HepG2 (cell line): Measurements from ENCODE around the gene SLC25A38. TPM values are rescaled to one million over a fixed set of nuclear protein-coding genes. Genes with fewer than 3 reads are reported as not detected.

Experiments used
- ARNTL ChIP-seq: sonication (generic); formaldehyde crosslinking; IDR thresholded peaks from 2 replicates; pipeline ENCODE4 v1.4.0; 2020; ENCODE audit warnings: mild to moderate bottlenecking, missing genetic modification reagents
- HNRNPH1 ChIP-seq: fragments of 200-400 bp; formaldehyde crosslinking; optimal IDR thresholded peaks from 2 replicates; pipeline ENCODE3; 2017; ENCODE audit warnings: mild to moderate bottlenecking, low read depth, low read length
- HOXA3 ChIP-seq: sonication (generic); formaldehyde crosslinking; IDR thresholded peaks from 2 replicates; pipeline ENCODE4 v1.5.0; 2020; ENCODE audit warnings: missing genetic modification reagents
- HOXA7 ChIP-seq: sonication (generic); formaldehyde crosslinking; IDR thresholded peaks from 2 replicates; pipeline ENCODE4 v1.8.1; 2022; ENCODE audit warnings: mild to moderate bottlenecking, missing genetic modification reagents, moderate library complexity
- NR2F2 ChIP-seq: IDR thresholded peaks from 2 replicates; pipeline ENCODE4 v1.6.1; 2012; ENCODE audit warnings: low read depth, inconsistent platforms, borderline replicate concordance
- POLR2AphosphoS5 ChIP-seq: IDR thresholded peaks from 2 replicates; pipeline ENCODE4 v1.6.1; 2012; ENCODE audit warnings: low read depth, low read length
- PRDM4 ChIP-seq: sonication (generic); formaldehyde crosslinking; IDR thresholded peaks from 2 replicates; pipeline ENCODE4 v1.9.0; 2021; ENCODE audit warnings: missing genetic modification reagents, borderline replicate concordance
- SIX4 ChIP-seq: sonication (generic); formaldehyde crosslinking; IDR thresholded peaks from 2 replicates; pipeline ENCODE4 v1.4.0; 2020; ENCODE audit warnings: missing genetic modification reagents
- SPEN ChIP-seq: sonication (generic); formaldehyde crosslinking; IDR thresholded peaks from 2 replicates; pipeline ENCODE4 v1.5.1; 2020; ENCODE audit warnings: low read depth, mild to moderate bottlenecking, missing genetic modification reagents
- STAT6 ChIP-seq: sonication (generic); formaldehyde crosslinking; IDR thresholded peaks from 2 replicates; pipeline ENCODE4 v1.4.0; 2020; ENCODE audit warnings: missing genetic modification reagents, mild to moderate bottlenecking, borderline replicate concordance
- ZBTB1 ChIP-seq: sonication (generic); formaldehyde crosslinking; IDR thresholded peaks from 2 replicates; pipeline ENCODE4 v1.4.0; 2020; ENCODE audit warnings: missing genetic modification reagents, borderline replicate concordance
- ZFP91 ChIP-seq: sonication (generic); formaldehyde crosslinking; IDR thresholded peaks from 2 replicates; pipeline ENCODE4 v1.9.0; 2022; ENCODE audit warnings: missing genetic modification reagents, mild to moderate bottlenecking, borderline replicate concordance
- ZNF710 ChIP-seq: sonication (generic); formaldehyde crosslinking; IDR thresholded peaks from 2 replicates; pipeline ENCODE4 v1.5.0; 2020; ENCODE audit warnings: mild to moderate bottlenecking, missing genetic modification reagents, borderline replicate concordance
- ZSCAN30 ChIP-seq: sonication (generic); formaldehyde crosslinking; IDR thresholded peaks from 2 replicates; pipeline ENCODE4 v1.5.0; 2020; ENCODE audit warnings: mild to moderate bottlenecking, missing genetic modification reagents
- polyA plus RNA-seq, 8 experiments: library from polyadenylated mRNA; depleted of rRNA in 3 of 8; stranded (reverse) in 7 of 8; unstranded in 1 of 8; fragments of >200 nt; fragmentation: Illumina TruSeq in 4 of 8; extraction: Trizol in 4 of 8; gene quantifications; 2 replicates each; pipeline versions ENCODE4 v1.2.1 to v1.2.3, GENCODE V29; 2011 to 2016; ENCODE audit warnings: low read depth in 4 of 8, missing spikeins in 1 of 8, mixed read lengths in 1 of 8; ENCODE audit not compliant: insufficient read depth in 1 of 8
- total RNA-seq, 5 experiments: library from RNA; depleted of rRNA; stranded (reverse); fragments of >200 nt; fragmentation: Illumina TruSeq; extraction: Trizol; gene quantifications; 2 replicates each; pipeline ENCODE4 v1.2.3, GENCODE V29; 2016; ENCODE audit warnings: low read depth in 1 of 5
- TF ChIP-seq, protein P1 (sequence below): sonication (generic); formaldehyde crosslinking; conservative IDR thresholded peaks from 2 replicates; pipeline ENCODE4 v1.4.0; 2020; ENCODE audit warnings: missing genetic modification reagents

Gene SLC25A38
- total and polyA plus RNA-seq, 2 of the 13 experiments (the other 11 are each of a cell fraction or from before 2014, with no cell fraction given) = 32.5 to 35.4 TPM

- TF ChIP-seq, protein P1, sequence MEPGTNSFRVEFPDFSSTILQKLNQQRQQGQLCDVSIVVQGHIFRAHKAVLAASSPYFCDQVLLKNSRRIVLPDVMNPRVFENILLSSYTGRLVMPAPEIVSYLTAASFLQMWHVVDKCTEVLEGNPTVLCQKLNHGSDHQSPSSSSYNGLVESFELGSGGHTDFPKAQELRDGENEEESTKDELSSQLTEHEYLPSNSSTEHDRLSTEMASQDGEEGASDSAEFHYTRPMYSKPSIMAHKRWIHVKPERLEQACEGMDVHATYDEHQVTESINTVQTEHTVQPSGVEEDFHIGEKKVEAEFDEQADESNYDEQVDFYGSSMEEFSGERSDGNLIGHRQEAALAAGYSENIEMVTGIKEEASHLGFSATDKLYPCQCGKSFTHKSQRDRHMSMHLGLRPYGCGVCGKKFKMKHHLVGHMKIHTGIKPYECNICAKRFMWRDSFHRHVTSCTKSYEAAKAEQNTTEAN = no peak
- TF ChIP-seq SIX4 (CRISPR knock-in tag) (peak; percentile 81), PRDM4 (no peak), POLR2AphosphoS5 (peak; percentile 62), STAT6 (CRISPR knock-in tag) (no peak), ZNF710 (CRISPR knock-in tag) (0 out of 2 replicates have a peak, but pooled peaks have one; percentile 29), ZFP91 (CRISPR knock-in tag) (peak; percentile 87; the same call in 1 of the 2 replicates), HNRNPH1 (no peak), ZBTB1 (CRISPR knock-in tag) (no peak), ZSCAN30 (CRISPR knock-in tag) (0 out of 2 replicates have a peak, but pooled peaks have one; percentile 53), ARNTL (CRISPR knock-in tag) (no peak; the same call in 1 of the 2 replicates), HOXA7 (CRISPR knock-in tag) (no peak), NR2F2 (0 out of 2 replicates have a peak, but pooled peaks have one; percentile 42), HOXA3 (CRISPR knock-in tag) (peak; percentile 41; the same call in 1 of the 2 replicates), SPEN (CRISPR knock-in tag) (no peak; the same call in 1 of the 2 replicates)
Observed at GRCh38 chr3:39383045-39383880, at the start of gene SLC25A38 (continued).
